Smooth muscle cell (in vitro differentiated cells): ENCODE results near the gene DLG1. TPM values are rescaled to one million over a fixed set of nuclear protein-coding genes. Genes with fewer than 3 reads are reported as not detected.

Experiments
- DNase-seq: peaks from one replicate; lab custom pipeline; 2025; ENCODE audit not compliant: unreplicated experiment; lab: John Stamatoyannopoulos, UW
- H2AFZ ChIP-seq: fragments of 200-600 bp; sonication (generic); 2 replicates; pipeline ENCODE4 v1.6.0; 2016; ENCODE audit warnings: antibody characterized with exemption, low read depth, mild to moderate bottlenecking
- H3F3A ChIP-seq: fragments of 200-600 bp; sonication (generic); 2 replicates; pipeline ENCODE4 v1.6.0; 2017; ENCODE audit warnings: antibody characterized with exemption, low read depth
- H3K27ac ChIP-seq: fragments of 200-600 bp; sonication (generic); 2 replicates; pipeline ENCODE4 v1.5.1; 2016; ENCODE audit warnings: low read depth, mild to moderate bottlenecking
- H3K27me3 ChIP-seq: fragments of 200-600 bp; sonication (generic); 2 replicates; pipeline ENCODE4 v1.6.1; 2016; ENCODE audit warnings: low read depth, mild to moderate bottlenecking
- H3K36me3 ChIP-seq: fragments of 200-600 bp; sonication (generic); 2 replicates; pipeline ENCODE4 v1.5.1; 2016; ENCODE audit warnings: low read depth
- H3K4me1 ChIP-seq: fragments of 200-600 bp; sonication (generic); 2 replicates; pipeline ENCODE4 v1.5.1; 2016; ENCODE audit warnings: low read depth
- H3K4me2 ChIP-seq: fragments of 200-600 bp; sonication (generic); 2 replicates; pipeline ENCODE4 v1.6.0; 2016; ENCODE audit warnings: mild to moderate bottlenecking
- H3K4me3 ChIP-seq: fragments of 200-600 bp; sonication (generic); 2 replicates; pipeline ENCODE4 v1.5.1; 2016; ENCODE audit warnings: mild to moderate bottlenecking
- H3K79me2 ChIP-seq: fragments of 200-600 bp; sonication (generic); 2 replicates; pipeline ENCODE4 v1.6.0; 2016; ENCODE audit warnings: low read depth, mild to moderate bottlenecking
- H3K9ac ChIP-seq: fragments of 200-600 bp; sonication (generic); 2 replicates; pipeline ENCODE4 v1.6.0; 2016; ENCODE audit warnings: low read depth
- H3K9me3 ChIP-seq: fragments of 200-600 bp; sonication (generic); replicated peaks from 2 replicates; pipeline ENCODE4 v1.5.1; 2016; ENCODE audit warnings: low read depth
- H4K20me1 ChIP-seq: fragments of 200-600 bp; sonication (generic); 2 replicates; pipeline ENCODE4 v1.6.0; 2016; ENCODE audit warnings: low read depth
- CTCF ChIP-seq: fragments of 200-600 bp; sonication (generic); IDR thresholded peaks from 2 replicates; pipeline ENCODE4 v1.5.1; 2017; ENCODE audit warnings: borderline replicate concordance, mild to moderate bottlenecking, antibody characterized with exemption; ENCODE audit not compliant: insufficient read depth, poor library complexity, severe bottlenecking
- WGBS: methylation state at CpG from one replicate; pipeline ENCODE4 v1.1.7; 2016; ENCODE audit warnings: low lambda C conversion rate; 5-methylcytosine and 5-hydroxymethylcytosine counted together
- polyA plus RNA-seq: library from polyadenylated mRNA; unstranded; fragments of >200 nt; fragmentation: Nextera tagmentation; extraction: Ambion mirVana; gene quantifications from 2 replicates; pipeline ENCODE4 v1.2.1, GENCODE V29; 2016
- total RNA-seq: library from RNA; depleted of rRNA; stranded (reverse); fragments of >200 nt; gene quantifications from 2 replicates; pipeline ENCODE4 v1.2.3, GENCODE V29; 2014

DLG1 gene
- total and polyA plus RNA-seq, 2 experiments from 2014 or later, result 23.5 to 69.0 TPM

DNA sequence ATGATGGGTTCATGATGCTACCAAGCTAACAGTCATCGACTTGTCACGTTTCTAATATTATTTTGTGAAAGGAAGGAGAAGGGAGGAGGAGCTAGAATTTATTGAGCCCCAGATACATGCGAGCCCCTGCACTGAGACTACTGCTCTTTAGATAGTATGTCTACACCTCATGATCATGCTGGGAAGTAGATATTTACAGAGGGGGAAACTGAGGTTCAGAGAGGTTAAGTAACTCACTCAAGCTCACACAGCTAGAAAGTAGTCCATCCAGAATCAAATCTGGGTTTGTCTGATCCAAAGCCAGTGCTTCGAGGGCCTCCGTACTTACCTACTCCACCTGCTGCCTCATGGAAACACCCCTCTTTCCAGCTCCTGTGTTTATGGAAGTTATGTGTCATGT, 38.8 kb upstream of the DLG1 start:
- H3K36me3 ChIP-seq, result no peaks in the 10 kb centered on the region
- H3K4me1 ChIP-seq, result peaks cover 15% of the 10 kb centered on the region
- DNase-seq, result no peak
- H3K79me2 ChIP-seq, result no peaks in the 10 kb centered on the region
- TF ChIP-seq CTCF, result no peak
- 92% methylated on average over 5 of the region's 5 CpGs for WGBS
- H3F3A ChIP-seq, result peaks cover 2% of the 10 kb centered on the region
- no peaks in the 10 kb centered on the region for H3K9me3 ChIP-seq
- no peaks in the 10 kb centered on the region for H4K20me1 ChIP-seq
- no peak overlapping the region for H3K9ac ChIP-seq
- H3K4me3 ChIP-seq, result no peak overlapping the region
- no peak overlapping the region for H3K27ac ChIP-seq
- H3K4me2 ChIP-seq, result no peak overlapping the region
- H2AFZ ChIP-seq, result no peak overlapping the region
- H3K27me3 ChIP-seq, result no peaks in the 10 kb centered on the region

DNA sequence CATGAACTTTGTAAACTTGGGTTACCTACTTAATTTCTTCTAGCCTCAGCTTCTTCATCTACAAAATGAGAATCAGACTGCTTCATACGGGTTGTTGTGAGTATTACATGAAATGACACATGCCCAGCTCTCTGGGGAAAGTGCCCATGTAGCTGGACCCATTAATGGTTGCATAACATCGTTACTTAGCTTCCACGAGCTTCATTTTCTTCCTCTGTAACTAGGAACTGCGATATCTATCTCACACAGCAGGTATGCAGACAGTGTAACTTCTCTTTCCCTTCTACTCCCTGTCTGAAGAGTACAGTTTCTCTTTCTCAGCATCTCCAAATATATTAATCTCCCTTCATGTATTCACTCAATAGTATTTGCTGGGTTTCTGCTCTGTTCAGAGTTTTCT, 37.9 kb upstream of the DLG1 start:
- peaks cover 15% of the 10 kb centered on the region for H3K4me1 ChIP-seq
- no peaks in the 10 kb centered on the region for H3K9me3 ChIP-seq
- H3K79me2 ChIP-seq, result no peaks in the 10 kb centered on the region
- no peak for DNase-seq
- no peak overlapping the region for H3K4me2 ChIP-seq
- H3K27ac ChIP-seq, result no peak overlapping the region
- H3K36me3 ChIP-seq, result no peaks in the 10 kb centered on the region
- no peaks in the 10 kb centered on the region for H4K20me1 ChIP-seq
- H3K4me3 ChIP-seq, result no peak overlapping the region
- 85% methylated on average over 4 of the region's 4 CpGs for WGBS
- peaks cover 2% of the 10 kb centered on the region for H3F3A ChIP-seq
- no peaks in the 10 kb centered on the region for H3K27me3 ChIP-seq
- H3K9ac ChIP-seq, result no peak overlapping the region
- H2AFZ ChIP-seq, result no peak overlapping the region
- no peak for TF ChIP-seq CTCF

- no peaks in the 10 kb centered on the region for H3K9me3 ChIP-seq
- H3K9ac ChIP-seq, result no peak overlapping the region
- 83% methylated on average over 13 of the region's 13 CpGs for WGBS
- H3K4me3 ChIP-seq, result no peak overlapping the region
- no peaks in the 10 kb centered on the region for H3K36me3 ChIP-seq
- no peaks in the 10 kb centered on the region for H4K20me1 ChIP-seq
- no peak for DNase-seq
- peaks cover 2% of the 10 kb centered on the region for H3F3A ChIP-seq
- H3K4me2 ChIP-seq, result no peak overlapping the region
- H3K79me2 ChIP-seq, result no peaks in the 10 kb centered on the region
- H3K27ac ChIP-seq, result no peak overlapping the region
- H3K27me3 ChIP-seq, result no peaks in the 10 kb centered on the region
- TF ChIP-seq CTCF, result no peak
- H3K4me1 ChIP-seq, result peaks cover 15% of the 10 kb centered on the region
- H2AFZ ChIP-seq, result no peak overlapping the region
These were observed 37.2 kb upstream of the DLG1 start for GRCh38 chr3:197335428-197336132.
